Transverse colon (tissue), 4 donors: ENCODE data around the gene CNNM1.

Experiments
- CTCF ChIP-seq, 5 experiments: fragments of 200-600 bp in 3 of 5; fragments of 450-650 bp in 2 of 5; sonication (generic) in 3 of 5; IDR thresholded peaks; 1 replicate in 2 of 5; 2 replicates in 3 of 5; pipeline ENCODE4 v1.5.1; 2016 to 2017; ENCODE audit warnings: antibody characterized with exemption in 5 of 5, inconsistent platforms in 3 of 5, mild to moderate bottlenecking in 2 of 5, moderate library complexity in 1 of 5
- EP300 ChIP-seq: sonication (generic); formaldehyde crosslinking; IDR thresholded peaks from one replicate; pipeline ENCODE4 v1.6.1; 2017; ENCODE audit warnings: antibody characterized with exemption, low read depth
- POLR2AphosphoS5 ChIP-seq, 3 donors: sonication (generic); formaldehyde crosslinking; IDR thresholded peaks; one replicate each; pipeline ENCODE4 v1.6.1; 2016; ENCODE audit warnings: antibody characterized with exemption in 3 of 3

DNA sequence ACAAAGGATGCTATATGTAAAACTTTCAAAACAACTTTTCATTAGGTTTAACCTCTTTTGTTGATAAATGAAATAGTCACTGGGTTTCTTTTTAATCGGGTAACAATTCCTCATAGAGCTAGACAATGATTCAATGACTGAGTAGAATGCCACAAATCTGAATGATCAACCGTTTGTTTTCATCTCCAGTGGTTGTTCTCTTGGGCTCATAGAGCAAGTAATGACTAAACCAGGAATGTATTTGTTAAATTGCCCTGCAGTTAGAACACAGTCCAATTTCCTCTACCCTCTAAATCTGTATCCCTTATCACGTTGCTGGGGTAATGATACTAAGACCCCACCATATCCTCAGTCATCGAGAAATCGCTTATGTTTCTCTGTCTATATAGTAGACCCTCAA is 40.0 kb downstream of the CNNM1 start:
- TF ChIP-seq CTCF (IDR thresholded peaks at IDR 0.05), result no peak
- no peak for TF ChIP-seq EP300
- TF ChIP-seq POLR2AphosphoS5 (IDR thresholded peaks at IDR 0.05), result no peak
